Measurements from ENCODE around the gene DBX1.

DNA sequence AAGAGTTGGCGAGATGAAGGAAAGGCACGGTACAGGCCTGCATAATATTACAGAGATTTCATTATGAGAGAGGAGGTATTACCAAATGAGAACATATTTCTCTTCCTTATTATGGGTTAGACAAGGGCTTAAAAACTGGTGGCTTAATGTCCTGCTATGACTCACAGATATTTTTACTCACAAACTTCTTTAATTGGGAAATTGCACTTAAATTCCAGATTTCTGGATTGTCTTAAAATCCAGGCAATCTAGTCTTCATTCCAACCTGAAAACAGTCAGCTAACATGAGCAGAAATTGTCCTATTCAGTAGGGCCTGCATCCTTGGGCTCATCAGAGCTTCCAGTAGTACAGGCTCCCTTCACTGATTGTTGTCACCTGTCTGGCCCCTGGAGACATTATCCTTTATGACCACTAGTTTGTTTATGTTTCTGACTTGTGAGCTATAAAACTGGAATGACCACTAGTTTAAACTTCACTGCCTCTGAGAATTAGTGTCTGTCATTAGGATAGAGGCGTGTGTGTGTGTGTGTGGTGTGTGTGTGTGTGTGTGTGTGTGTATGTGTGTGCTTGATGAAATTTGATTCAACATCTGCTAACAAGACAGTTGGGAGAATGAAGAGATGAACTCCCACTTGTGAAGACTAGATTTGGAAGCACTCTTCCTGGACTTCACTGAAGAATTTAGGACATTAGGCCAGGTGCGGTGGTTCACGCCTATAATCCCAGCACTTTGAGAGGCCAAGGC is 25.1 kb downstream of the DBX1 start:
- TF ChIP-seq GATA3 (IDR thresholded peaks at IDR 0.05; ENCODE audit: low read depth, low read length) (no peak), GATA2 (IDR thresholded peaks at IDR 0.05; ENCODE audit: low read depth, low read length) (no peak)
